Measurements from ENCODE around the gene IFNB1.

The IFNB1 gene

DNA sequence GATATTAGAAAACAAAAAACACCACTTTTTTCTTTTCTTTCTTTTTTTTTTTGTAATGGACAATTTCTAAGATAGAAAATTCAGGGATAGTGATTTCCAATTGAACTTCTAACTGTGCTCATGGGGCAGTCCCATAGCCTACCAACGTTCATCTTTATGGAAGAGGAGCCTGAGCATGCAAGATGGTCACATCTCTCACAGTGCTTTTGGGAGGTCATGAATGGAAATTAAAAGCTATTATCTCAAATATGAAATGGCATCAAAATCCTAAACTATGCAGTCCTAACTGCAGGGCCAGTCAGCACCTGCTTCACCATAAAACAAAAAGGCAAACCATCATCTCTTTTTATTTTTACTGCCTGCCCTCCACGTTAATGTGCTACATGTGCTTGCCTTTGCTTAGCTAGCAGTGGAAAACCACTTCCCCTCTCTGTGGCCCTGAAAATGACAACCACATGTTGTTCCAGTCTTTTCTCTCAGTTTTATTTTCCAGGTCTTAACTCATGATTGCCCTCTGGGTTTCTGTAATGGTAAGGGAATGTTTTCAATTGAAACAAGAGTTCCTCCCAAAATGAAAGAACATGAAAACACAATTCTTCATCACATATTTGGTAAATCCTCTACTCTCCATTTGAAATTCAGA is 16.7 kb downstream of the IFNB1 start:
- Histone ChIP-seq H3K36me3 (ENCODE audit: control insufficient read depth in 1 of 2, insufficient read depth in 2 of 2, low read length in 2 of 2) (no peaks in the 10 kb centered on the region), H3K9me3 (ENCODE audit: control insufficient read depth in 1 of 2, low read length in 2 of 2) (no peaks in the 10 kb centered on the region), H3K27ac (ENCODE audit: low read length) (no peak overlapping the region), H3K4me3 (ENCODE audit: low read depth in 1 of 2, low read length in 2 of 2) (no peak overlapping the region), H3K27me3 (ENCODE audit: low read depth, low read length) (no peaks in the 10 kb centered on the region), H3K4me1 (ENCODE audit: control insufficient read depth in 1 of 2, insufficient read depth in 2 of 2, low read length in 2 of 2) (no peaks in the 10 kb centered on the region)

DNA sequence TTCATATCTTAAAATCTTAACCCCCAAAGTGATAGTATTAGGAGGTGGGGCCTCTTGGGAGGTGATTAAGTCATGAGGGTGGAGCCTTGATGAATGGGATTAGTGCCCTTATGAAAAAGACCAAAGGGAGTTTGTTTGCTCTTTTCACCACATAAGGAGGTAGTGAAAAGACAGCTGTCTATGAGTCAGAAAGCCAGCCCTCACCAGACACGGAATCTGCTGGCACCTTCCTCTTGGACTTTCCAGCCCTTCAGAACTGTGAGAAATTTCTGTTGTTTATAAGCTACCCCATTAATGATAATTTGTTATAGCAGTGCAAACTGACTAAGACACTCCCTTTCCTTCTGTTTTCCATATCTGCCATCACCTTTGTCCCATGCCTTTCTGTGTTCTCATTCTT is 20.8 kb downstream of the IFNB1 start:
- Histone ChIP-seq H3K27me3 (ENCODE audit: low read depth, low read length) (no peaks in the 10 kb centered on the region), H3K27ac (ENCODE audit: low read length) (no peak overlapping the region), H3K4me3 (ENCODE audit: low read depth in 1 of 2, low read length in 2 of 2) (no peak overlapping the region), H3K36me3 (ENCODE audit: control insufficient read depth in 1 of 2, insufficient read depth in 2 of 2, low read length in 2 of 2) (no peaks in the 10 kb centered on the region), H3K4me1 (ENCODE audit: control insufficient read depth in 1 of 2, insufficient read depth in 2 of 2, low read length in 2 of 2) (no peaks in the 10 kb centered on the region), H3K9me3 (ENCODE audit: control insufficient read depth in 1 of 2, low read length in 2 of 2) (no peaks in the 10 kb centered on the region)

- H3K9me3 ChIP-seq (ENCODE audit: control insufficient read depth in 1 of 2, low read length in 2 of 2): no peaks in the 10 kb centered on the region
- H3K27me3 ChIP-seq (ENCODE audit: low read depth, low read length): no peaks in the 10 kb centered on the region
- no peaks in the 10 kb centered on the region for H3K36me3 ChIP-seq (ENCODE audit: control insufficient read depth in 1 of 2, insufficient read depth in 2 of 2, low read length in 2 of 2)
Observed at GRCh38 chr9:21053851-21054250, 23.9 kb downstream of the IFNB1 start.

GRCh38 chr9:21047281-21047691 is 30.5 kb downstream of the IFNB1 start:
- no peaks in the 10 kb centered on the region for H3K9me3 ChIP-seq (ENCODE audit: control insufficient read depth in 1 of 2, low read length in 2 of 2)
- H3K4me3 ChIP-seq (ENCODE audit: low read depth in 1 of 2, low read length in 2 of 2): no peak overlapping the region
- H3K4me1 ChIP-seq (ENCODE audit: control insufficient read depth in 1 of 2, insufficient read depth in 2 of 2, low read length in 2 of 2): no peaks in the 10 kb centered on the region
- no peaks in the 10 kb centered on the region for H3K36me3 ChIP-seq (ENCODE audit: control insufficient read depth in 1 of 2, insufficient read depth in 2 of 2, low read length in 2 of 2)
- no peaks in the 10 kb centered on the region for H3K27me3 ChIP-seq (ENCODE audit: low read depth, low read length)
- no peak overlapping the region for H3K27ac ChIP-seq (ENCODE audit: low read length)

More at GRCh38 chr9:21053851-21054250, 23.9 kb downstream of the IFNB1 start:
- no peaks in the 10 kb centered on the region for H3K4me1 ChIP-seq (ENCODE audit: control insufficient read depth in 1 of 2, insufficient read depth in 2 of 2, low read length in 2 of 2)
- H3K27ac ChIP-seq (ENCODE audit: low read length): no peak overlapping the region
- no peak overlapping the region for H3K4me3 ChIP-seq (ENCODE audit: low read depth in 1 of 2, low read length in 2 of 2)

DNA sequence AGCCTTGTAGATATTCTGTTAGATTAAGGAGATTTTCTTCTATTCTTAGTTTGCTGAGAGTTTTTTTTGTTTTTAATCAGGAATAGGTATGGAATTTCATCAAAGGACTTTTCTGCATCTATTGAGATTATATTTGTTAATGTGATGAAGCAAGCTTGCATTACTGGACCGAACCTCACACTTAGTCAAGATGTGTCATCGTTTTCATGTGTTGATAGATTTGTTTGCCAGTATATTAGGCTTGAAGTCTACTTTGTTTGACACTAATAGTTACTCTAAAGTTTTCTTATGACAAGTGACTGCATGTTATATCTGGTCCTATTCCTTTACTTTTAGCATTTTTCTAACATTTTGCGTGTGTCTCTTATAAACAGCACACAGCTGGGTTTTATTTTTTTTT is 33.9 kb downstream of the IFNB1 start:
- no peak overlapping the region for H3K27ac ChIP-seq (ENCODE audit: low read length)
- no peaks in the 10 kb centered on the region for H3K36me3 ChIP-seq (ENCODE audit: control insufficient read depth in 1 of 2, insufficient read depth in 2 of 2, low read length in 2 of 2)
- no peak overlapping the region for H3K4me3 ChIP-seq (ENCODE audit: low read depth in 1 of 2, low read length in 2 of 2)
- no peaks in the 10 kb centered on the region for H3K9me3 ChIP-seq (ENCODE audit: control insufficient read depth in 1 of 2, low read length in 2 of 2)
- no peaks in the 10 kb centered on the region for H3K27me3 ChIP-seq (ENCODE audit: low read depth, low read length)
- no peaks in the 10 kb centered on the region for H3K4me1 ChIP-seq (ENCODE audit: control insufficient read depth in 1 of 2, insufficient read depth in 2 of 2, low read length in 2 of 2)

GRCh38 chr9:21042466-21042865 is 35.3 kb downstream of the IFNB1 start:
- Histone ChIP-seq H3K36me3 (ENCODE audit: control insufficient read depth in 1 of 2, insufficient read depth in 2 of 2, low read length in 2 of 2) (no peaks in the 10 kb centered on the region), H3K4me3 (ENCODE audit: low read depth in 1 of 2, low read length in 2 of 2) (no peak overlapping the region), H3K27ac (ENCODE audit: low read length) (no peak overlapping the region), H3K9me3 (ENCODE audit: control insufficient read depth in 1 of 2, low read length in 2 of 2) (no peaks in the 10 kb centered on the region), H3K27me3 (ENCODE audit: low read depth, low read length) (no peaks in the 10 kb centered on the region), H3K4me1 (ENCODE audit: control insufficient read depth in 1 of 2, insufficient read depth in 2 of 2, low read length in 2 of 2) (no peaks in the 10 kb centered on the region)

- Histone ChIP-seq H3K36me3 (ENCODE audit: control insufficient read depth in 1 of 2, insufficient read depth in 2 of 2, low read length in 2 of 2) (no peaks in the 10 kb centered on the region), H3K27ac (ENCODE audit: low read length) (no peak overlapping the region), H3K27me3 (ENCODE audit: low read depth, low read length) (no peaks in the 10 kb centered on the region), H3K4me3 (ENCODE audit: low read depth in 1 of 2, low read length in 2 of 2) (no peak overlapping the region), H3K4me1 (ENCODE audit: control insufficient read depth in 1 of 2, insufficient read depth in 2 of 2, low read length in 2 of 2) (no peaks in the 10 kb centered on the region), H3K9me3 (ENCODE audit: control insufficient read depth in 1 of 2, low read length in 2 of 2) (no peaks in the 10 kb centered on the region)
Observed at GRCh38 chr9:21039302-21039701, 38.4 kb downstream of the IFNB1 start.

GRCh38 chr9:21037278-21037677 is 40.5 kb downstream of the IFNB1 start:
- Histone ChIP-seq H3K9me3 (ENCODE audit: control insufficient read depth in 1 of 2, low read length in 2 of 2) (no peaks in the 10 kb centered on the region), H3K4me1 (ENCODE audit: control insufficient read depth in 1 of 2, insufficient read depth in 2 of 2, low read length in 2 of 2) (no peaks in the 10 kb centered on the region), H3K4me3 (ENCODE audit: low read depth in 1 of 2, low read length in 2 of 2) (no peak overlapping the region), H3K27me3 (ENCODE audit: low read depth, low read length) (no peaks in the 10 kb centered on the region), H3K36me3 (ENCODE audit: control insufficient read depth in 1 of 2, insufficient read depth in 2 of 2, low read length in 2 of 2) (no peaks in the 10 kb centered on the region), H3K27ac (ENCODE audit: low read length) (no peak overlapping the region)

GRCh38 chr9:21031808-21032183 is 45.9 kb downstream of the IFNB1 start:
- no peaks in the 10 kb centered on the region for H3K36me3 ChIP-seq (ENCODE audit: control insufficient read depth in 1 of 2, insufficient read depth in 2 of 2, low read length in 2 of 2)
- no peak overlapping the region for H3K27ac ChIP-seq (ENCODE audit: low read length)
- H3K4me1 ChIP-seq (ENCODE audit: control insufficient read depth in 1 of 2, insufficient read depth in 2 of 2, low read length in 2 of 2): peaks cover 0 to 16% of the 10 kb centered on the region in 2 donors
- no peaks in the 10 kb centered on the region for H3K9me3 ChIP-seq (ENCODE audit: control insufficient read depth in 1 of 2, low read length in 2 of 2)
- no peaks in the 10 kb centered on the region for H3K27me3 ChIP-seq (ENCODE audit: low read depth, low read length)
- H3K4me3 ChIP-seq (ENCODE audit: low read depth in 1 of 2, low read length in 2 of 2): peak overlapping the region; percentile 68 to 85

- H3K27ac ChIP-seq (ENCODE audit: low read length): peak within 1 kb of the TSS; percentile 86
- H3K4me3 ChIP-seq (ENCODE audit: low read depth in 1 of 2, low read length in 2 of 2): peak within 1 kb of the TSS; percentile 68 to 85
- H3K9me3 ChIP-seq (ENCODE audit: control insufficient read depth in 1 of 2, low read length in 2 of 2): no peaks in the 10 kb centered on the region
- H3K4me1 ChIP-seq (ENCODE audit: control insufficient read depth in 1 of 2, insufficient read depth in 2 of 2, low read length in 2 of 2): peaks cover 0 to 20% of the 10 kb centered on the region in 2 donors
- no peaks in the 10 kb centered on the region for H3K36me3 ChIP-seq (ENCODE audit: control insufficient read depth in 1 of 2, insufficient read depth in 2 of 2, low read length in 2 of 2)
- no peaks in the 10 kb centered on the region for H3K27me3 ChIP-seq (ENCODE audit: low read depth, low read length)
Observed at GRCh38 chr9:21031091-21031807, 46.5 kb downstream of the IFNB1 start, which contains the start of gene HACD4. HACD4 (minus strand) TSS chr9:21031640; CDS start chr9:21031590, 50 bp downstream.

DNA sequence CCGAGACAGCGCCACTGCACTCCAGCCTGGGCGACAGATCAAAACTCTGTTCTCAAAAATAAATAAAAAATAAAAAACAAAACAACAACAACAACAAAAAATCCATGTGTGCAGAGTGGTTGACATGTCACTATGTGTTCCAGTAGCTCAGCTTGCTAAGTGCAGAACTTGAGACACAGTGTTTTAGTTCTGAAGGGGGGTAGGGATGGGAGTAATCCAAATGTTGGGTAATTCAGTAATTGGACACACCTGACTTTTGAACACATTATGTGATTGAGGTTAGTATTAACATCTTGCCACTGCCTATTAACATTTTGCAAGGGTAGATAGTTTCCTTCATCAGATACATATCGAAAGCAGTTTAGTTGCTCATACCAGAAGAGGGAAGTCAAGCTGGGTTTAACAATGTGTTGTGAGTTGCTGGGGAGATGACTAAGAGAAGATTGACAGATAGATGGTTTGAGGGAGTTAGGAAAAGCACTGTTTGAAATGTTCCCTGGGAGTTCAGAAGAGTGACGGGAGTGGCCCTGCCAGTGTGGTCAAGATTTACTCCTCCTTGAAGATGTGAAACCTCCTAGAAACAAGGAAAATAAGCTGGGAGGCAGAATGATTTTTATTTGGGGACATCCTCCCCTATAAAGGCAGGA is 47.2 kb downstream of the IFNB1 start:
- Histone ChIP-seq H3K27ac (ENCODE audit: low read length) (peak overlapping the region; percentile 86), H3K36me3 (ENCODE audit: control insufficient read depth in 1 of 2, insufficient read depth in 2 of 2, low read length in 2 of 2) (peaks cover 0 to 6% of the 10 kb centered on the region in 2 donors), H3K4me1 (ENCODE audit: control insufficient read depth in 1 of 2, insufficient read depth in 2 of 2, low read length in 2 of 2) (peaks cover 0 to 20% of the 10 kb centered on the region in 2 donors), H3K27me3 (ENCODE audit: low read depth, low read length) (no peaks in the 10 kb centered on the region), H3K4me3 (ENCODE audit: low read depth in 1 of 2, low read length in 2 of 2) (peak overlapping the region; percentile 68 to 85), H3K9me3 (ENCODE audit: control insufficient read depth in 1 of 2, low read length in 2 of 2) (no peaks in the 10 kb centered on the region)
